Lower leg skin (tissue), 4 donors: ENCODE data around the gene FAM186B. TPM values are rescaled to one million over a fixed set of nuclear protein-coding genes. Genes with fewer than 3 reads are reported as not detected.

Experiments
- DNase-seq, 2 donors: peaks; one replicate each; pipeline ENCODE4 v3.0.0-alpha.2; 2019; ENCODE audit warnings: low spot score in 2 of 2
- H3K4me3 ChIP-seq: fragments of 200-600 bp; sonication (generic); 2 replicates; pipeline ENCODE4 v1.5.1; 2017; ENCODE audit warnings: mild to moderate bottlenecking, low read depth; ENCODE audit not compliant: poor library complexity, severe bottlenecking
- POLR2A ChIP-seq, 2 donors: fragments of 450-650 bp; IDR thresholded peaks; one replicate each; pipeline ENCODE4 v1.6.1; 2016 to 2017; ENCODE audit warnings: antibody characterized with exemption in 2 of 2, mild to moderate bottlenecking in 1 of 2, moderate library complexity in 1 of 2
- WGBS, 2 donors: methylation state at CpG; one replicate each; pipeline ENCODE4 v1.1.5; 2018; 5-methylcytosine and 5-hydroxymethylcytosine counted together
- intact Hi-C: fragments of 100-400 bp; cut with DNase I; formaldehyde crosslinking; loops from one replicate; pipeline ENCODE4 v1.15.0; 2023; ENCODE audit warnings: low total_unique reads
- total RNA-seq, 4 donors: library from RNA; depleted of rRNA; stranded (reverse); fragments of >200 nt; gene quantifications; one replicate each; pipeline ENCODE4 v1.1.0, GENCODE V29; 2016
- TF ChIP-seq, protein P1 (sequence below), 3 donors: fragments of 450-650 bp; IDR thresholded peaks; one replicate each; pipeline ENCODE4 v1.5.1; 2016; ENCODE audit warnings: antibody characterized with exemption in 3 of 3, mild to moderate bottlenecking in 3 of 3, moderate library complexity in 2 of 3

Gene FAM186B
- total RNA-seq, 4 donors from 2014 or later, result 0.21 to 1.1 (median 0.57) TPM

DNA sequence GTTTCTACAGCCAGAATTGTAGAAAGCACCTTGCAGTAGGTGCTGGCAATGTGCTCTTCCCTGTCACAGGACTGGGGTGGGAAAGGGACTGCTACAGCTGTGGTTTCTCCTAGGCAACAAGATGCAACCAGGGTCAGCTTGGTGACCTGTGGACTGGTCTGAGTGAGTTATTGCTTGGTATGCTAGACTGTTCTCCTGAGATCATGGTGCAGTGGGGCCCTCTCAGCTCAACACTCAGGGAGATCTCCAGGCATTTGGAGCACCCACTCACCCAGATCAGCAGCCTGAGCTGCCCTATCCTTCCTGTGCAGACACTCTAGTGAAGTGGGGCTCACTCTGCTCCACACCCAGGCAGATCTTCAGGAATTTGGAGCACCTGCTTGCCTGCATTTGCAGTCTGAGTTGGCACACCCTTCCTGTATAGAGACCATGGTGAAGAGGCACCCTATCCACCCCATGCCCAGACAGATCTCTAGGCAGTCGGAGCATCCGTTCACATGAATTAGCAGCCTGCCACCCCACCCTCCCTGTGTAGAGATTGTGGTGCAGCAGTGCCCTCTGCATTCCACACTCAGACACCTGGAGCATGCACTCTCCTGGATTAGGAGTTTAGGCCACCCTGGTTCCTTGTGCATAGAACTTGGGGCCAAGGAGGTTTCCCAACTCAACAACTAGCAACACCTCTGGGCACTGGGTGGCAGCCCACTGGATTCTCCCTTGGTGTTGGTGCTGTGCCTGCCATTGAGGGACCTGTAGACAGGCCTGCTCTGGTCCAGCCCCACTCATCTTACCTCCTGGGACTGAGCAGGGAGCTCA is 3.8 kb upstream of the FAM186B start:
- intact Hi-C loops, result no loop called here
- no peak for DNase-seq
- H3K4me3 ChIP-seq, result no peak overlapping the region
- WGBS, 2 donors, result 60 to 79% methylated on average over 2 of the region's 2 CpGs
- no peak for TF ChIP-seq POLR2A (IDR thresholded peaks at IDR 0.05)
- TF ChIP-seq, protein P1, sequence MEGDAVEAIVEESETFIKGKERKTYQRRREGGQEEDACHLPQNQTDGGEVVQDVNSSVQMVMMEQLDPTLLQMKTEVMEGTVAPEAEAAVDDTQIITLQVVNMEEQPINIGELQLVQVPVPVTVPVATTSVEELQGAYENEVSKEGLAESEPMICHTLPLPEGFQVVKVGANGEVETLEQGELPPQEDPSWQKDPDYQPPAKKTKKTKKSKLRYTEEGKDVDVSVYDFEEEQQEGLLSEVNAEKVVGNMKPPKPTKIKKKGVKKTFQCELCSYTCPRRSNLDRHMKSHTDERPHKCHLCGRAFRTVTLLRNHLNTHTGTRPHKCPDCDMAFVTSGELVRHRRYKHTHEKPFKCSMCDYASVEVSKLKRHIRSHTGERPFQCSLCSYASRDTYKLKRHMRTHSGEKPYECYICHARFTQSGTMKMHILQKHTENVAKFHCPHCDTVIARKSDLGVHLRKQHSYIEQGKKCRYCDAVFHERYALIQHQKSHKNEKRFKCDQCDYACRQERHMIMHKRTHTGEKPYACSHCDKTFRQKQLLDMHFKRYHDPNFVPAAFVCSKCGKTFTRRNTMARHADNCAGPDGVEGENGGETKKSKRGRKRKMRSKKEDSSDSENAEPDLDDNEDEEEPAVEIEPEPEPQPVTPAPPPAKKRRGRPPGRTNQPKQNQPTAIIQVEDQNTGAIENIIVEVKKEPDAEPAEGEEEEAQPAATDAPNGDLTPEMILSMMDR (IDR thresholded peaks at IDR 0.05), result no peak

DNA sequence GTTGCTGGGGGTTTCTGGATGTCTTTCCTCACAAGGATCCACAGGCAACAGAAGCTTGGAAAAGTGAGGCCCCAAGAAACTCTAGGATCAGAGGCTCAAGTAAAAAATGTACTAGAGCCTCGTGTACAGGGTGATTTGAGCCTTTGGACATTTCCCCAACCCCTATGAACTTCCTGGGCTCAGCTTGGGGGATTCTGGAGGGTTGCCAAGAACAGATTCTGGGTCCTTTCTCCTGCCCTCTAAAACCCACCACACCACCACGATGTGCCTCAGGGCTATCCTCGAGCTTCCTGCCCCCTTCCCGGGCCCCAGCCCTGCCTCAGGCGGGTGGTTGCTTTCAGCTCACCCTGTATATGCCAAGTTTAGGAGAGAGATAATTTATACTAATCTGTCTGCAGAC is 583 bp downstream of the FAM186B start:
- intact Hi-C loops, result no loop called here
- no peak overlapping the region for H3K4me3 ChIP-seq
- 64 to 72% methylated on average over 5 of the region's 5 CpGs for WGBS, 2 donors
- DNase-seq, result no peak
- TF ChIP-seq, protein P1 (IDR thresholded peaks at IDR 0.05), result no peak
- TF ChIP-seq POLR2A (IDR thresholded peaks at IDR 0.05), result no peak

DNA sequence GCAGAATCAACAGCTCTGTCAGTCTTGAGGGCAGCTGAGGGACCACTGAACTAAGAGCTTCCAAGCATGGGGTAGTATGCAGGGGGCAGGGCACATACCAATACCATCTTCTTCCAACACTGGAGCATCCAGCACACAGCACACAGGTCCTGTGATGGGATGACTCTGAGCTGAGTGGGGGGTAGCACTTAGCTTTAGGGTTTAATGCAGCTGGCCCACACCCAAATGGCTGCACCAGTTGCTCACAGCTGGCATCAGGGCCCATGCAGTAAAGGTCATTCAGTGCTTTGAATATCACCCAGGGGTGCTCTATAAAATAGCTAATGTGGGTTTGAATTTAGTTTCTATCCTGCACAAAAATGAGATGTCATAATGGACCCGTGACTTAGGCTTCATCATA is 1.7 kb downstream of the FAM186B start:
- intact Hi-C loops, result no loop called here
- 77 to 85% methylated on average over 1 of the region's 1 CpG for WGBS, 2 donors
- no peak for DNase-seq
- no peak overlapping the region for H3K4me3 ChIP-seq
- TF ChIP-seq, protein P1 (IDR thresholded peaks at IDR 0.05), result no peak
- TF ChIP-seq POLR2A (IDR thresholded peaks at IDR 0.05), result no peak

DNA sequence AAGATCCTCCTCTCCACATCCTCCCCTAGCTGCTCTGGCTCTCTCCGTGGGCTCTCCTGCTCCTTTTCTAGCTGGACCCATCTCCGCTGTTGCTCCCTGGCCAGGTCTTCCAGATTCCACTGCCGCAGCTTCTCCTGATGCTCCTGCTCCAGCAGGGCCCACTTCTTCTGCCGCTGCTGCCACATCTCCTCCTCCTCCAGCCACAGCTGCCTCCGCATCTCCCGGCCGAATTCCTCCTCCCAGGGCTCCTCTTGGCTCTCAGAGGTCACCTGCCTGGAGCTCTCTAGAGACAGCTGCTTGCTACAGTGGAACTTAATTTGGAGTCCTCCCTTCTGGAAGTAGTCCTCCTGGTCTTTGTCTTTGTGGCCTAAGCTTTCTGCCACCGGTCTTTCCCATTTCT is 5.5 kb downstream of the FAM186B start:
- intact Hi-C loops, result no loop called here
- no peak for DNase-seq
- no peak overlapping the region for H3K4me3 ChIP-seq
- 93 to 98% methylated on average over 8 of the region's 8 CpGs for WGBS, 2 donors
- no peak for TF ChIP-seq POLR2A (IDR thresholded peaks at IDR 0.05)
- TF ChIP-seq, protein P1 (IDR thresholded peaks at IDR 0.05), result no peak

DNA sequence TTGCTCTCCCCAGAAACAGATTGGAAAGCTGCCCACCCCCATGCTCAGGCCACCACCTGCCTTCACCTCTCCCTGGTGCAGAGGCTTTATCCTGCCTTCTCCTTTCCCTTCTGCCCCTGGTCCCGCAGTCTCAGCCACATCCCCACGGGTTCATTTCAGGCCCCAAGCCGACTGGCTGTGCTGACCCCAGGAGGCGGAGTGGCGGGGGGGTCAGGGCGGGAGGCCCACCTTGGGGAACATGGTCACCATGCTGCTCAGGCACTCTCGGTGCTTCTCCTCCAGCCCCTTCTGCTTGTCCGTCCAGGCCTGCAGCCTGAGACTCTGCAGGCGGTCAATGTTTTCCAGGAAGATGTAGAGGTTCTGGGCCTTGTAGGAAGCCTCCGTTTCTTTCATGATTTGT is 6.9 kb downstream of the FAM186B start:
- WGBS, 2 donors, result 87 to 88% methylated on average over 10 of the region's 10 CpGs
- H3K4me3 ChIP-seq, result no peak overlapping the region
- TF ChIP-seq, protein P1 (IDR thresholded peaks at IDR 0.05), result no peak
- no peak for TF ChIP-seq POLR2A (IDR thresholded peaks at IDR 0.05)
- DNase-seq, result no peak
- intact Hi-C loops, result no loop called here
